Thyroid gland (tissue), 4 donors: Measurements from ENCODE around the gene CSNK2A2.

Experiments used
- CTCF ChIP-seq, 6 experiments: fragments of 200-600 bp in 3 of 6; fragments of 450-650 bp in 3 of 6; sonication (generic) in 3 of 6; IDR thresholded peaks; one replicate each; pipeline ENCODE4 v1.5.1; 2016 to 2019; ENCODE audit warnings: antibody characterized with exemption in 6 of 6, mild to moderate bottlenecking in 2 of 6, inconsistent platforms in 1 of 6, moderate library complexity in 1 of 6
- POLR2A ChIP-seq, 2 donors: fragments of 450-650 bp; IDR thresholded peaks; one replicate each; pipeline ENCODE4 v1.6.1; 2017; ENCODE audit warnings: antibody characterized with exemption in 2 of 2, mild to moderate bottlenecking in 2 of 2, moderate library complexity in 1 of 2

GRCh38 chr16:58176608-58177352, 21.1 kb downstream of the CSNK2A2 start:
- TF ChIP-seq CTCF (IDR thresholded peaks at IDR 0.05) (no peak), POLR2A (IDR thresholded peaks at IDR 0.05) (no peak)
